ACHN (cell line): ENCODE results near the gene PRKAR2B.
A peak's percentile ranks its signal among the peaks of the same experiment; 100 is the strongest.
"Not testable (repeated sequence)": the region's sequence is repeated elsewhere in the genome, so short reads cannot be mapped to it uniquely, and the experiment has no call there.

Source experiments
- DNase-seq: peaks from one replicate; pipeline ENCODE4 v3.0.0-alpha.2; 2015
- in situ Hi-C: cut with HindIII; loops from 2 replicates; pipeline ENCODE4 v1.10.0; 2017; ENCODE audit warnings: low sequenced_read_pairs, low pct_ligation_motif_present, low pct_unique_long_range_greater_than_20kb

Gene PRKAR2B

GRCh38 chr7:107024906-107025305 lies 19.6 kb upstream of the PRKAR2B start:
- in situ Hi-C loops: no loop called here
- no peak for DNase-seq

- DNase-seq: no peak
- in situ Hi-C loops: no loop called here
These were observed 18.9 kb upstream of the PRKAR2B start for GRCh38 chr7:107025449-107026103.

GRCh38 chr7:107026166-107026565 lies 18.3 kb upstream of the PRKAR2B start:
- no peak for DNase-seq
- in situ Hi-C loops: no loop called here

DNA sequence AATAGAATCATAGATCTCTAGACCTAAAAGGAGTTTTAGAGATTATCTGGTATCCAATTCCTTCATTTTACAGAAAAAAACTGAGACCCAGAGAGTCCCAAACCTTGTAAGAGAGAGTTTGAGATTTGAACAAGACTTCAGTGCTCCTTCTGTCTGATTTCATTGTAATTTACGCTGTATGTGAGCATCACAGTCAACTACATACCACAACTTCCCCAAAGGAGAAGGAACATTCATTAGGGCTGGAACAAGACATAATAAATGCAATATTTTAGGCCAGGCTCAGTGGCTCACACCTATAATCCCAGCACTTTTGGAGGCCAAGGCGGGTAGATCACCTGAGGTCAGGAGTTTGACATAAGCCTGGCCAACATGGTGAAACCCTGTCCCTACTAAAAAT lies 17.3 kb upstream of the PRKAR2B start:
- no peak for DNase-seq
- in situ Hi-C loops: no loop called here

DNA sequence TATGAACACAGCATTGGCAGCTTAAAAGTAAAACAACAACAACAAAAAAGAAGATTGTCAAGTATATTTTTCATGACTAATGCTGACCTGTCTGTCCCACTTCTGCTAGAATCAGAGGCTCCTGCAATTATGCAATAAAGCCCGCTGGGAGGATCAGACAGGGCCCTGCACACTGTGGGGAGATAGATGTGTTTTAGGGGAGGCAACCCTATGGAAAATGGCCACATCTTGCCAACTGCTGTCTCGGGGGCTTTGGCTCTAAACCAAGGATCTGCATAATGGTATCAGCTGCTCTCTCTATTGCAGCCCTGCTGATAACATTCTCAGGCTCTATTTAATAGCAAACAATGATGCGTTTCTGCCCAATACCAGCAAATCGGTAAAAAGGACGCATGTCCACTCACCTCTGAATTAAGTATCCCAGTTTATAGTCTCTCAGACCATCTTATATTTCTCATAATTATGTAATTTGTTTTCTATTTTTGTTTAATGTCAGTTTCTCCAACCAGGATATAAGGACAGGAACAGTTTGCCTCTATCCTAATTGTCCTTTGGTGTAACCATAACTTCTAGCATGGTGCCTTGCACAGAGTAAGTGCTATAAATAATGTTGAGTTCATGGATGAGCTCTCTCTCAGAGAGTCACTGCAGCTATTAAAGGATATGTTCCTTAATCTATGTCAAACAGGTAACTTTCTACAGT lies 15.3 kb upstream of the PRKAR2B start:
- in situ Hi-C loops: no loop called here
- DNase-seq: no peak

DNA sequence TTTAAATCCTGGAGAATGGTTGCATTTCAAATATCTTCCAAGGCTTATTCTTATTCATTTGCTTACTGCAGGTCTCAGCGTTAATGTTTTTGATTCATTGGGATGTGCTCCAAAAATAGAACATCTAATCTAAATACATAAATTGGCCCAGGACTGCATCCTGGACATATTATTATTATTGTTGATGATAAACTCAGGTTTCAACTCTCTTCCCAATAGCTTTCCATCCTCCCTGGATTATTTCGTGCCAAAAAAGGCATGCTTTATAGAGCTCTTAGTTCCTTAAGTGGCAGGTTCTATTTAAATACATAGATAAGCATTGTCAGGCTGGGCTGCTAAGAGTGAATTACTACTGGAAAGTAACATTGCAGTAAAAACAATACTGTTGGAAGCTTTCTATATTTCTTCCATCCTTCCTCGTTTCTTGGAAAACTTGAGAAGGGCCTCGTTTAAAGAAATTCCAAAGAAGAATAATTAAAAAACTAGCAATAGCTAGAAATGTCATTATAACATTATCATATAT lies 14.7 kb upstream of the PRKAR2B start:
- in situ Hi-C loops: no loop called here
- DNase-seq: no peak

DNA sequence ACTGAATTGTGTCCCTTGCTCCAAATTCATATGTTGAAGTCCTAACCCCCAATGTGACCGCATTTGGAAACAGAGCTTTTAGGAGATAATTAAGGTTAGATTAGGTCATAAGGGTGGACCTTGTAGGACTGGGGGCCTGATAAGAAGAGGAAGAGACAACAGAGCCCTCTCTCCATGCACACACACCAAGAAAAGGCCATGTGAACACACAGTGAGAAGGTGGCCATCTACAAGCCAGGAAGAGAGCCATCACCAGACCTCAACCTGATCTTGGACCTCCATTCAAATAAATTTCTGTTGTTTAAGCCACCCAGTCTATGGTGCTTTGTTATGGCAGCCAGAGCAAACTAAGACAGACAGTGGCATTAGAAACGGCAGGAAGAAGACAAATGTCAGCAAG lies 12.5 kb upstream of the PRKAR2B start:
- DNase-seq: no peak
- in situ Hi-C loops: no loop called here

GRCh38 chr7:107032720-107033438 lies 11.6 kb upstream of the PRKAR2B start:
- in situ Hi-C loops: no loop called here
- no peak for DNase-seq

DNA sequence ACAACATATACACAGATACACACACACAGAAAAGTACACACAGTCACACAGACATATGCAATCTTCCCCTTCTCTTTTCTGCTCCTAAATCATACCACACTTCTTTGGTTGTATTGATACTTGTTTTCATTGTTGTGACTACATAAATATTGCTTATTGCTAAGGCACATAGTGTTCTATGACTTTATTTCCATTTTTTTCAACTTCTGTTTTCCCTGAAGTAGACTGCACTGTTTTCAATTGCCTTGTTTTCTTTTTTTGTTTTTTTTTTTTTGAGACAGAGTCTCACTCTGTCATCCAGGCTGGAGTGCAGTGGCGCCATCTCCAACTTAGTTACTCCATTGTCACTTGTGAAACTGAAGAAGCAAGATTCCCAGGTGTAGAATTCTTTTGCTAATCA lies 10.0 kb upstream of the PRKAR2B start:
- no peak for DNase-seq
- in situ Hi-C loops: no loop called here

DNA sequence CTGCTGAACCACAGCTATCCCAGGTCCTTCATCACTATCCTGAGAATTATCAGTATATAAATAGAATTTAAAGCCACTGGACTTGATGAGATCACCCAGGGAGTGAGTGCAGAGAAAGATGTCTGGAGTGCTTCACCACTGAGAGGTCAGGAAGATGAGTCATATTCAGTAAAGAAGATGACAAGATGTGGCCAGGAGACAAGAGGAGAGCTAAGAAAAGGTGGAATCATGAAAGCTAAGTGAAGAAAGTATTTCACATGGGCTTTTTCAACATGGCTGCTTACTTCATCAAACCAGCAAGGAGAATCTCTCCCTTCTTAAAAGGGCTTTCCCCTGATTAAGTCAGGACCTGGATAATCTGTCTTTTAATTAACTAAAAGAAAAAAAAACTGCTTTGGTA lies 9.1 kb upstream of the PRKAR2B start:
- in situ Hi-C loops: no loop called here
- peak; percentile 86 for DNase-seq

- in situ Hi-C loops: no loop called here
- DNase-seq: no peak
These were observed 8.0 kb upstream of the PRKAR2B start for GRCh38 chr7:107036535-107036934.

GRCh38 chr7:107037717-107038603 lies 6.5 kb upstream of the PRKAR2B start:
- no peak for DNase-seq
- in situ Hi-C loops: no loop called here

DNA sequence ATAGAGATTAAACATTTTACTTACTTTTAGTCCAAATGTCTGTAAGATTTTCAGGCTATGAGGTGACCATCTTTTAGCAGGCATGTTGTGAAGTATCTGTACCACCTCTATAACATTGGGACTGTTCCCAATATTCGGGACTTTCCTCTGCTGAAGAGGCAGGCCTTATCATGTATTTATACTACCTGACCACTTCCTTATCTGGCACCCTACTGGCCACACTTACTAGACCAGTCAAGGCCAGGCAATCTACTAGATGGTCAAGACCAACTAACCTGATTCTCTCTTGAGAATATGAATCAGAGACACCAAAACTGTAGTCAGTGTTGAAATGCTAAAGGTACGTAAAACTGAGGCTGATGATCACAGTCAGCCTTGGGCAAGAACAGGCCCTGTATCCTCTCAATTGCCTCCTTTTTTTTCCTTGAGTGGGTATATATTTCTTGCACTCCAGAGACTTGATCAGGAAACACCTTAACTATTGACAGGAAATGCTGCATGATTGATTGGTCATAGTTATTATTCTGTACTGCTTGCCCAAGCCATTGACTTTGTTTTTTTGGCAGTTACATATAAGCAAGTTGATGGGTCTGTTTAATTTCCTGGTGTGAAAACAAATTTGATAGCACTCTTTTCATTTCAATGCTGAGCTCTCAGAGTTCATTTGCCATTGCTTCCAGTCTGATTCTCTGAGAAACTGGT lies 5.2 kb upstream of the PRKAR2B start:
- in situ Hi-C loops: no loop called here
- DNase-seq: no peak

DNA sequence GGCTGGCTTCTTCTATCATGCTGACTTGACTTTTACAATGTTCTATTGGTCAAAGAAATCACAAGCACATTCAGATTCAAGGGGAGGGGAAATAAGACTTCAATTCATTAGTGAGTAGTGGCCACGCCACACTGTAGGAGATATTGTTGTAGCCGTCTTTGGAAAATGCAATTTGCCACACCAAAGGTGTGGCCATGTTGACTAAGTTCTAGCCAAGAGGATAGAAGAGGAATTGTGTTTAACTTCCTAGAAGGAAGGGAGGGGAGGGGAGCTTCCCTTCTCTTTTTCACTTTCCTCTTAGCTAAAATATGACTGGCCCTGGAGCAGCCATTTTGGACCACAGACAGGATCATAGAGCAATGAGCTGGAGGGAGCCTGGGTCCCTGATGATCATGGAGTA lies 3.4 kb upstream of the PRKAR2B start:
- no peak for DNase-seq
- in situ Hi-C loops: no loop called here

- DNase-seq: not testable (repeated sequence)
These were observed 2.7 kb upstream of the PRKAR2B start for GRCh38 chr7:107041764-107042163.

GRCh38 chr7:107042326-107042910 lies 2.1 kb upstream of the PRKAR2B start:
- DNase-seq, in situ Hi-C loops: not testable (repeated sequence)

More at GRCh38 chr7:107041764-107042163, 2.7 kb upstream of the PRKAR2B start:
- in situ Hi-C loops: not testable (repeated sequence)

DNA sequence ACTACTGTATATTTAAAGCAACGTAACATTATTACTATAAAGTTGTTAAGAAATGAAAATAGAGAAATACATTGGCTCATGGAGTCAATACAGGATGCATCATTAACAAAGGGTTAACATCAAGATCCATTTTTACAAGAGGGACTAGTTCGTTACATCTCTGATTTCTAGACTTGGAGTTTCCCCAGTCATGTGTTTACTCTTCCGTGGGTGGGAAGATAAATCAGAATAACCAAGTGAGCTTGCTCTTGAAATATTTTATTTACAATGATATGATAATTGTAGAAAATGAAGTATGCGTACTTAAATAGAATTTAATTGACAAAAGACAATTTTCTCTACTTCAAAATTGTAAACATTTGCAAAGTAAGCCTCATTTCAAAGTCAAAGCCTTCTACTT lies 1.0 kb upstream of the PRKAR2B start:
- in situ Hi-C loops: no loop called here
- no peak for DNase-seq

GRCh38 chr7:107043921-107044346 lies 571 bp upstream of the PRKAR2B start:
- in situ Hi-C loops: no loop called here
- DNase-seq: peak; percentile 9
